BJ (cell line): ENCODE measurements around the gene BTBD3. TPM values are rescaled to one million over a fixed set of nuclear protein-coding genes. Genes with fewer than 3 reads are reported as not detected.

Source experiments
- CTCF ChIA-PET: fragments of 350-600 bp; formaldehyde crosslinking; extraction: SDS; loops from one replicate; lab custom pipeline; 2021; ENCODE audit warnings: antibody characterized with exemption, inconsistent platforms; lab: Yijun Ruan, JAX
- POLR2A ChIA-PET: fragments of 300-600 bp; sonication (Branson Sonifier 250); formaldehyde crosslinking; extraction: SDS; loops from one replicate; lab custom pipeline; 2021; ENCODE audit warnings: antibody characterized with exemption; lab: Charles Lee
- DNase-seq: peaks from one replicate; pipeline ENCODE4 v3.0.0-alpha.2; 2011; ENCODE audit warnings: low read depth
- H3K27me3 ChIP-seq: 2 replicates; pipeline ENCODE4 v1.6.0; 2011; ENCODE audit warnings: low read length; ENCODE audit not compliant: control insufficient read depth, insufficient read depth
- H3K36me3 ChIP-seq: 2 replicates; pipeline ENCODE4 v1.5.1; 2011; ENCODE audit warnings: low read length; ENCODE audit not compliant: control insufficient read depth, insufficient read depth
- H3K4me3 ChIP-seq: 2 replicates; pipeline ENCODE4 v1.5.1; 2011; ENCODE audit warnings: low read depth, mild to moderate bottlenecking, control low read depth, low read length
- polyA plus RNA-seq: library from polyadenylated mRNA; depleted of rRNA; stranded (reverse); fragments of >200 nt; gene quantifications from 2 replicates; pipeline ENCODE4 v1.2.3, GENCODE V29; 2011
- TF ChIP-seq, protein P1 (sequence below): IDR thresholded peaks from 2 replicates; pipeline ENCODE4 v1.5.1; 2011; ENCODE audit warnings: low read depth, mild to moderate bottlenecking, control low read depth, inconsistent platforms, low read length, moderate library complexity; ENCODE audit not compliant: insufficient read depth

BTBD3 gene
- polyA plus RNA-seq, 1 experiment = 21.3 TPM

GRCh38 chr20:11948806-11949205, 31.1 kb downstream of the BTBD3 start:
- Histone ChIP-seq H3K36me3 (no peaks in the 10 kb centered on the region), H3K4me3 (no peak overlapping the region), H3K27me3 (no peaks in the 10 kb centered on the region)
- POLR2A ChIA-PET = no interaction called here
- TF ChIP-seq, protein P1, sequence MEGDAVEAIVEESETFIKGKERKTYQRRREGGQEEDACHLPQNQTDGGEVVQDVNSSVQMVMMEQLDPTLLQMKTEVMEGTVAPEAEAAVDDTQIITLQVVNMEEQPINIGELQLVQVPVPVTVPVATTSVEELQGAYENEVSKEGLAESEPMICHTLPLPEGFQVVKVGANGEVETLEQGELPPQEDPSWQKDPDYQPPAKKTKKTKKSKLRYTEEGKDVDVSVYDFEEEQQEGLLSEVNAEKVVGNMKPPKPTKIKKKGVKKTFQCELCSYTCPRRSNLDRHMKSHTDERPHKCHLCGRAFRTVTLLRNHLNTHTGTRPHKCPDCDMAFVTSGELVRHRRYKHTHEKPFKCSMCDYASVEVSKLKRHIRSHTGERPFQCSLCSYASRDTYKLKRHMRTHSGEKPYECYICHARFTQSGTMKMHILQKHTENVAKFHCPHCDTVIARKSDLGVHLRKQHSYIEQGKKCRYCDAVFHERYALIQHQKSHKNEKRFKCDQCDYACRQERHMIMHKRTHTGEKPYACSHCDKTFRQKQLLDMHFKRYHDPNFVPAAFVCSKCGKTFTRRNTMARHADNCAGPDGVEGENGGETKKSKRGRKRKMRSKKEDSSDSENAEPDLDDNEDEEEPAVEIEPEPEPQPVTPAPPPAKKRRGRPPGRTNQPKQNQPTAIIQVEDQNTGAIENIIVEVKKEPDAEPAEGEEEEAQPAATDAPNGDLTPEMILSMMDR = no peak
- no peak for DNase-seq
- CTCF ChIA-PET = interaction anchor here (1.2 kb wide), 1 partner anchor 9 kb away, joined by 4 read pairs; no protein-coding TSS in a partner anchor

- H3K4me3 ChIP-seq = no peak overlapping the region
- ChIA-PET CTCF (interaction anchor here (1.9 kb wide), 1 partner anchor 24 kb away, joined by 4 read pairs; no protein-coding TSS in a partner anchor), POLR2A (no interaction called here)
- H3K27me3 ChIP-seq = no peaks in the 10 kb centered on the region
- no peak for DNase-seq
- TF ChIP-seq, protein P1 = no peak
- no peaks in the 10 kb centered on the region for H3K36me3 ChIP-seq
Observed at GRCh38 chr20:11949711-11950110, 32.0 kb downstream of the BTBD3 start.

GRCh38 chr20:11951696-11952095, 34.0 kb downstream of the BTBD3 start:
- ChIA-PET CTCF (interaction anchor here (1.2 to 1.9 kb wide), 2 partner anchors 26 to 275 kb away, joined by 3 to 4 read pairs; no protein-coding TSS in a partner anchor), POLR2A (no interaction called here)
- Histone ChIP-seq H3K36me3 (no peaks in the 10 kb centered on the region), H3K27me3 (no peaks in the 10 kb centered on the region), H3K4me3 (no peak overlapping the region)
- TF ChIP-seq, protein P1 = no peak
- DNase-seq = no peak

DNA sequence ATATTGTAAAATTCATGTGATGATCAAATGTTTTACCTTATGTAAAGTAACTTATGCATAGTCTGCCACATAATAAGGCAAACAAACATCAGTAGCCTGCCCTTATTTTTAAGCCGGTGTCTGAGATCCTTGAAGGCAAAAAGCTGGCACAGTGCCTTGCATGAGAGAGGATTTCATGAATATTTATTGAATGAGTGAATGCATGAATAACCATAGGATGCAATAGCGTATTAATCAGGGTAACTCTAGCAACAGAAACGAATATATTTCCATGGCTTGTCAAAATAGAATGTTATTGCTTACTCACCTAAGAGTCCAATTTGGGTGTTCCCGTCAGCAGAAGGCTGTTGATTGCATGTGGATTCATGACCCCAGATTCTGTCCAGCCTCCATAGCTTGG, 34.9 kb downstream of the BTBD3 start:
- CTCF ChIA-PET = interaction anchor here (1.2 kb wide), 1 partner anchor 276 kb away, joined by 3 read pairs; no protein-coding TSS in a partner anchor
- H3K4me3 ChIP-seq = no peak overlapping the region
- TF ChIP-seq, protein P1 = no peak
- no peak for DNase-seq
- POLR2A ChIA-PET = no interaction called here
- H3K27me3 ChIP-seq = no peaks in the 10 kb centered on the region
- no peaks in the 10 kb centered on the region for H3K36me3 ChIP-seq

- TF ChIP-seq, protein P1 = no peak
- POLR2A ChIA-PET = no interaction called here
- CTCF ChIA-PET = interaction anchor here (1.4 kb wide), 1 partner anchor 9 kb away, joined by 4 read pairs; no protein-coding TSS in a partner anchor
- no peaks in the 10 kb centered on the region for H3K36me3 ChIP-seq
- H3K4me3 ChIP-seq = no peak overlapping the region
- H3K27me3 ChIP-seq = no peaks in the 10 kb centered on the region
- DNase-seq = no peak
Observed at GRCh38 chr20:11957911-11958310, 40.2 kb downstream of the BTBD3 start.
